ENCODE measurements around the gene HMCN2. TPM values are rescaled to one million over a fixed set of nuclear protein-coding genes. Genes with fewer than 3 reads are reported as not detected.

HMCN2 gene
- total RNA-seq, 1 donor from 2014 or later: 0.15 TPM

GRCh38 chr9:130356033-130356432 is 90.5 kb downstream of the HMCN2 start:
- Histone ChIP-seq H2AFZ (replicated peaks) (no peak overlapping the region), H3K36me3 (no peaks in the 10 kb centered on the region), H3K9me3 (ENCODE audit: low read depth) (no peaks in the 10 kb centered on the region), H3K27me3 (no peaks in the 10 kb centered on the region), H3K79me2 (ENCODE audit: low read depth) (no peaks in the 10 kb centered on the region), H3K4me1 (no peaks in the 10 kb centered on the region), H3F3A (ENCODE audit: low read depth) (no peaks in the 10 kb centered on the region), H3K9ac (no peak overlapping the region), H3K4me2 (no peak overlapping the region), H4K20me1 (ENCODE audit: low read depth) (no peaks in the 10 kb centered on the region), H3K4me3 (no peak overlapping the region), H3K27ac (no peak overlapping the region)
- Mint-ChIP-seq H3K9me3 (no peaks in the 10 kb centered on the region), H3K27me3 (ENCODE audit: insufficient read depth, low read depth) (peaks cover 2% of the 10 kb centered on the region), H3K4me3 (no peak overlapping the region), H3K36me3 (no peaks in the 10 kb centered on the region), H3K27ac (no peak overlapping the region), H3K4me1 (no peaks in the 10 kb centered on the region)
- no peak for TF ChIP-seq CTCF (IDR thresholded peaks at IDR 0.05)
- TF ChIP-seq EZH2 (IDR thresholded peaks at IDR 0.05): no peak
- no peak for TF ChIP-seq EZH2phosphoT487 (IDR thresholded peaks at IDR 0.05)
- DNase-seq (ENCODE audit: low spot score): no peak

GRCh38 chr9:130356877-130357584 is 91.5 kb downstream of the HMCN2 start:
- no peak for TF ChIP-seq CTCF (IDR thresholded peaks at IDR 0.05)
- TF ChIP-seq EZH2phosphoT487 (IDR thresholded peaks at IDR 0.05): no peak
- no peak for TF ChIP-seq EZH2 (IDR thresholded peaks at IDR 0.05)
- Histone ChIP-seq H3K9me3 (ENCODE audit: low read depth) (no peaks in the 10 kb centered on the region), H3K4me1 (no peaks in the 10 kb centered on the region), H3K4me2 (no peak overlapping the region), H3K27ac (no peak overlapping the region), H3K9ac (no peak overlapping the region), H3K36me3 (no peaks in the 10 kb centered on the region), H4K20me1 (ENCODE audit: low read depth) (no peaks in the 10 kb centered on the region), H3K4me3 (no peak overlapping the region), H2AFZ (replicated peaks) (no peak overlapping the region), H3K79me2 (ENCODE audit: low read depth) (no peaks in the 10 kb centered on the region), H3K27me3 (no peaks in the 10 kb centered on the region), H3F3A (ENCODE audit: low read depth) (no peaks in the 10 kb centered on the region)
- DNase-seq (ENCODE audit: low spot score): no peak
- Mint-ChIP-seq H3K36me3 (no peaks in the 10 kb centered on the region), H3K27me3 (ENCODE audit: insufficient read depth, low read depth) (peaks cover 2% of the 10 kb centered on the region), H3K9me3 (no peaks in the 10 kb centered on the region), H3K4me3 (no peak overlapping the region), H3K4me1 (no peaks in the 10 kb centered on the region), H3K27ac (no peak overlapping the region)

- Histone ChIP-seq H3K27me3 (no peaks in the 10 kb centered on the region), H3F3A (ENCODE audit: low read depth) (no peaks in the 10 kb centered on the region), H2AFZ (replicated peaks) (no peak overlapping the region), H3K9me3 (ENCODE audit: low read depth) (no peaks in the 10 kb centered on the region), H3K4me3 (no peak overlapping the region), H3K27ac (no peak overlapping the region), H3K9ac (no peak overlapping the region), H3K36me3 (no peaks in the 10 kb centered on the region), H4K20me1 (ENCODE audit: low read depth) (no peaks in the 10 kb centered on the region), H3K4me2 (no peak overlapping the region), H3K4me1 (no peaks in the 10 kb centered on the region), H3K79me2 (ENCODE audit: low read depth) (no peaks in the 10 kb centered on the region)
- DNase-seq (ENCODE audit: low spot score): no peak
- Mint-ChIP-seq H3K9me3 (no peaks in the 10 kb centered on the region), H3K36me3 (no peaks in the 10 kb centered on the region), H3K4me1 (no peaks in the 10 kb centered on the region), H3K4me3 (no peak overlapping the region), H3K27me3 (ENCODE audit: insufficient read depth, low read depth) (peaks cover 2% of the 10 kb centered on the region), H3K27ac (no peak overlapping the region)
- no peak for TF ChIP-seq CTCF (IDR thresholded peaks at IDR 0.05)
- no peak for TF ChIP-seq EZH2phosphoT487 (IDR thresholded peaks at IDR 0.05)
- no peak for TF ChIP-seq EZH2 (IDR thresholded peaks at IDR 0.05)
Observed at GRCh38 chr9:130358928-130359327, 93.4 kb downstream of the HMCN2 start.

Data from neural progenitor cell (in vitro differentiated cells).